B cell (primary cell): ENCODE data around the gene SHISA8. TPM values are rescaled to one million over a fixed set of nuclear protein-coding genes. Genes with fewer than 3 reads are reported as not detected.
"Not testable (repeated sequence)": the region's sequence is repeated elsewhere in the genome, so short reads cannot be mapped to it uniquely, and the experiment has no call there.

Experiments
- ATAC-seq: fragments of 200-7000 bp; cut with Tn5 transposase; one replicate; pipeline ENCODE4 v1.10.0; 2021; ENCODE audit warnings: low read depth, mild to moderate bottlenecking, moderate number of reproducible peaks, moderate library complexity
- CTCF ChIA-PET: fragments of 350-600 bp; sonication (Branson Sonifier 250); formaldehyde crosslinking; loops from one replicate; lab custom pipeline; 2021; ENCODE audit warnings: antibody characterized with exemption, inconsistent platforms; lab: Charles Lee
- POLR2A ChIA-PET: fragments of 350-600 bp; sonication (Branson Sonifier 250); formaldehyde crosslinking; loops from one replicate; lab custom pipeline; 2021; ENCODE audit warnings: antibody characterized with exemption; lab: Charles Lee
- DNase-seq: peaks from one replicate; pipeline ENCODE4 v3.0.0; 2013
- H2AFZ ChIP-seq: 2 replicates; pipeline ENCODE4 v1.6.1; 2012; ENCODE audit warnings: mild to moderate bottlenecking, low read depth, low read length; ENCODE audit not compliant: insufficient read depth, poor library complexity, severe bottlenecking
- H3K27ac ChIP-seq, 2 donors: 1 replicate in 1 of 2; 2 replicates in 1 of 2; pipeline ENCODE4 v1.5.1; 2012 to 2013; ENCODE audit warnings: low read length in 2 of 2, mild to moderate bottlenecking in 2 of 2, moderate library complexity in 1 of 2
- H3K27me3 ChIP-seq, 4 experiments: fragments of 200-600 bp in 1 of 4; sonication (generic) in 1 of 4; replicated peaks in 1 of 4; 1 replicate in 2 of 4; 2 replicates in 2 of 4; pipeline versions ENCODE4 v1.6.1 to v1.7.0; 2013 to 2016; ENCODE audit warnings: low read length in 3 of 4, mild to moderate bottlenecking in 2 of 4, mixed read lengths in 1 of 4, moderate library complexity in 1 of 4; ENCODE audit not compliant: insufficient read depth in 4 of 4, control insufficient read depth in 3 of 4; ENCODE audit errors: control extremely low read depth in 1 of 4
- H3K36me3 ChIP-seq, 2 experiments: replicated peaks in 1 of 2; 1 replicate in 1 of 2; 2 replicates in 1 of 2; pipeline versions ENCODE4 v1.6.1 to v1.7.1; 2013; ENCODE audit warnings: low read length in 1 of 2; ENCODE audit not compliant: insufficient read depth in 2 of 2, control insufficient read depth in 1 of 2; ENCODE audit errors: control extremely low read depth in 1 of 2, extremely low read depth in 1 of 2
- H3K4me1 ChIP-seq, 2 donors: fragments of 200-600 bp in 1 of 2; sonication (generic) in 1 of 2; 1 replicate in 1 of 2; 2 replicates in 1 of 2; pipeline versions ENCODE4 v1.5.1 to v1.6.1; 2013 to 2017; ENCODE audit warnings: low read length in 2 of 2; ENCODE audit not compliant: control insufficient read depth in 2 of 2, insufficient read depth in 2 of 2
- H3K4me2 ChIP-seq: replicated peaks from 2 replicates; pipeline ENCODE3; 2012; ENCODE audit warnings: mild to moderate bottlenecking, low read depth, low read length; ENCODE audit not compliant: poor library complexity, severe bottlenecking
- H3K4me3 ChIP-seq, 5 experiments: fragments of 200-600 bp in 1 of 5; sonication (generic) in 1 of 5; 1 replicate in 3 of 5; 2 replicates in 2 of 5; pipeline versions ENCODE4 v1.5.1 to v1.7.0; 2011 to 2016; ENCODE audit warnings: low read length in 4 of 5, mild to moderate bottlenecking in 4 of 5, low read depth in 2 of 5, control low read depth in 1 of 5, moderate library complexity in 1 of 5; ENCODE audit not compliant: insufficient read depth in 1 of 5; ENCODE audit errors: control extremely low read depth in 1 of 5, extremely low read depth in 1 of 5
- H3K79me2 ChIP-seq: fragments of 200-600 bp; sonication (generic); one replicate; pipeline ENCODE4 v1.6.0; 2016; ENCODE audit warnings: low read length; ENCODE audit not compliant: control insufficient read depth, insufficient read depth
- H3K9ac ChIP-seq: fragments of 200-600 bp; sonication (generic); 2 replicates; pipeline ENCODE4 v1.6.1; 2017; ENCODE audit warnings: mild to moderate bottlenecking, low read length, moderate library complexity
- H3K9me3 ChIP-seq, 3 donors: one replicate each; pipeline versions ENCODE4 v1.6.1 to v1.7.1; 2013; ENCODE audit warnings: low read length in 2 of 3; ENCODE audit not compliant: control insufficient read depth in 2 of 3, insufficient read depth in 1 of 3; ENCODE audit errors: control extremely low read depth in 1 of 3
- H4K20me1 ChIP-seq: 2 replicates; pipeline ENCODE4 v1.6.0; 2012; ENCODE audit warnings: mild to moderate bottlenecking, low read length; ENCODE audit not compliant: insufficient read depth, control insufficient read depth, poor library complexity, severe bottlenecking
- H3K27ac Mint-ChIP-seq: one replicate; pipeline ENCODE4 v1.8.0; 2021; ENCODE audit warnings: mixed read lengths
- H3K27me3 Mint-ChIP-seq: one replicate; pipeline ENCODE4 v1.8.0; 2021; ENCODE audit warnings: mixed read lengths
- H3K4me1 Mint-ChIP-seq: one replicate; pipeline ENCODE4 v1.8.0; 2021; ENCODE audit warnings: mixed read lengths
- H3K4me3 Mint-ChIP-seq: one replicate; pipeline ENCODE4 v1.8.0; 2021; ENCODE audit warnings: mixed read lengths
- H3K9me3 Mint-ChIP-seq: one replicate; pipeline ENCODE4 v1.8.0; 2022; ENCODE audit warnings: mixed read lengths; ENCODE audit not compliant: insufficient read depth
- EZH2 ChIP-seq: IDR thresholded peaks from 2 replicates; pipeline ENCODE4 v1.6.1; 2012; ENCODE audit warnings: borderline replicate concordance, low read depth, mild to moderate bottlenecking, moderate library complexity, low read length; ENCODE audit not compliant: insufficient read depth, poor library complexity, severe bottlenecking
- WGBS: methylation state at CpG from one replicate; pipeline ENCODE4 v1.1.5; 2013; ENCODE audit warnings: missing lambda C conversion rate; ENCODE audit not compliant: insufficient coverage; 5-methylcytosine and 5-hydroxymethylcytosine counted together
- intact Hi-C: fragments of 100-400 bp; cut with micrococcal nuclease; formaldehyde crosslinking; loops from one replicate; pipeline ENCODE4 v1.10.0; 2022
- polyA plus RNA-seq: library from polyadenylated mRNA; depleted of rRNA; stranded (reverse); fragments of >200 nt; gene quantifications from 2 replicates; pipeline ENCODE4 v1.2.3, GENCODE V29; 2012
- total RNA-seq, 2 donors: library from RNA; stranded (reverse); fragments of 120-200 nt in 1 of 2; gene quantifications; 1 replicate in 1 of 2; 2 replicates in 1 of 2; pipeline versions ENCODE4 v1.2.3 to v1.2.4, GENCODE V29; 2013 to 2022
- TF ChIP-seq, protein P1 (sequence below): fragments of 200-600 bp; IDR thresholded peaks from one replicate; pipeline ENCODE4 v1.8.0; 2022; ENCODE audit warnings: antibody characterized with exemption, mild to moderate bottlenecking

Gene SHISA8
- total and polyA plus RNA-seq, 2 donors (not counting 1 experiment from before 2014, with no cell fraction given) = 22.4 to 46.5 TPM

DNA sequence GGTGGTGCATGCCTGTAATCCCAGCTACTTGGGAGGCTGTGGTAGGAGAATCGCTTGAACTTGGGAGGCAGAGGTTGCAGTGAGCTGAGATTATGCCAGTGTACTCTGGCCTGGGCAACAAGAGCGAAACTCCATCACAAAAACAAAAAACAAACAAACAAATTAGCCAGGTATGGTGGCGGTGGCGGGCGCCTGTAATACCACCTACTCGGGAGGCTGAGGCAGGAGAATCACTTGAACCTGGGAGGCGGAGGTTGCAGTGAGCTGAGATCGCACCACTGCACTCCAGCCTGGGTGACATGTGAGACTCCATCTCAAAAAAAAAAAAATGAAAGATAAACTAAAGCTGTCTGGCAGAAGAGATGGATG lies 34.0 kb upstream of the SHISA8 start:
- H4K20me1 ChIP-seq, H3K9me3 ChIP-seq, H3K9me3 Mint-ChIP-seq, H3K27me3 Mint-ChIP-seq, H3K4me2 ChIP-seq, H2AFZ ChIP-seq, DNase-seq, ATAC-seq, H3K79me2 ChIP-seq, H3K9ac ChIP-seq, H3K36me3 ChIP-seq, H3K4me3 ChIP-seq, intact Hi-C loops, H3K27ac ChIP-seq: not testable (repeated sequence)
- WGBS = 90% methylated on average over 5 of the region's 8 CpGs
- H3K4me1 ChIP-seq = peaks cover 28 to 61% of the 10 kb centered on the region in 2 donors
- ChIA-PET POLR2A (interaction anchor here (1.0 to 1.7 kb wide), 2 partner anchors 8 to 27 kb away, joined by 4 to 11 read pairs; no protein-coding TSS in a partner anchor), CTCF (interaction anchor here (1.1 to 6.1 kb wide), 6 partner anchors 8 to 250 kb away, joined by 3 to 53 read pairs (median 4); partner anchors contain the start of genes MEI1 and NDUFA6)
- peak overlapping the region; percentile 77 for H3K27ac Mint-ChIP-seq
- H3K4me1 Mint-ChIP-seq = peaks cover 53% of the 10 kb centered on the region
- H3K4me3 Mint-ChIP-seq = peak overlapping the region; percentile 43
- peaks cover 0 to 10% (median 0%) of the 10 kb centered on the region in 4 experiments for H3K27me3 ChIP-seq

DNA sequence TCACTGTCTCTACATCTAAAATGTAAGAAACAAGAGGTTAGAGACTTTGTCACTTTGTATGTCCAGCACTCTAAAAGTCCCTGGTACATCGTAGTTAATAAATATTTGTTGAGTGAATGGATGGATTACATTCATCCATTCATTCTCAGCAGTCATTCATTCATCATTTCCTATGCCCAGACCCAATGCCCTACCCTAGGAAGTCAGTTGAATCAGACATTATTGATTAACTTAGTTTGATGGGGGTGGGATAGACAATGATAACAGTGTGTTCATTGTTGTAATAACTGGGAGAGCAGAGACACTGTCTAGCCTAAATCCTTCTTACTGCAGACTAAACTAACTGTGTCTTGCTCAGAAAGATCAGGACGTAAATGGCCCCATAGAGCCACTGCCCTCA lies 33.3 kb upstream of the SHISA8 start:
- Histone ChIP-seq H3K27me3 (peaks cover 0 to 10% (median 0%) of the 10 kb centered on the region in 4 experiments), H3K9me3 (no peaks in the 10 kb centered on the region), H2AFZ (no peak overlapping the region), H3K9ac (no peak overlapping the region), H3K4me2 (no peak overlapping the region), H4K20me1 (no peaks in the 10 kb centered on the region), H3K79me2 (no peaks in the 10 kb centered on the region), H3K4me1 (peaks cover 28 to 57% of the 10 kb centered on the region in 2 donors), H3K36me3 (no peaks in the 10 kb centered on the region), H3K27ac (no peak overlapping the region), H3K4me3 (no peak overlapping the region)
- no CpG with 5 or more reads among the region's 2 CpGs for WGBS
- Mint-ChIP-seq H3K4me3 (no peak overlapping the region), H3K27ac (no peak overlapping the region), H3K9me3 (no peaks in the 10 kb centered on the region), H3K4me1 (peaks cover 50% of the 10 kb centered on the region), H3K27me3 (no peaks in the 10 kb centered on the region)
- no peak for DNase-seq
- ChIA-PET CTCF (interaction anchor here (1.1 to 6.1 kb wide), 6 partner anchors 9 to 449 kb away, joined by 3 to 53 read pairs (median 4); partner anchors contain the start of genes MEI1 and TNFRSF13C), POLR2A (interaction anchor here (0.6 to 2.2 kb wide), 4 partner anchors 19 to 155 kb away, joined by 5 to 13 read pairs (median 7); partner anchors contain the start of gene SREBF2)
- intact Hi-C loops = no loop called here
- TF ChIP-seq, protein P1, sequence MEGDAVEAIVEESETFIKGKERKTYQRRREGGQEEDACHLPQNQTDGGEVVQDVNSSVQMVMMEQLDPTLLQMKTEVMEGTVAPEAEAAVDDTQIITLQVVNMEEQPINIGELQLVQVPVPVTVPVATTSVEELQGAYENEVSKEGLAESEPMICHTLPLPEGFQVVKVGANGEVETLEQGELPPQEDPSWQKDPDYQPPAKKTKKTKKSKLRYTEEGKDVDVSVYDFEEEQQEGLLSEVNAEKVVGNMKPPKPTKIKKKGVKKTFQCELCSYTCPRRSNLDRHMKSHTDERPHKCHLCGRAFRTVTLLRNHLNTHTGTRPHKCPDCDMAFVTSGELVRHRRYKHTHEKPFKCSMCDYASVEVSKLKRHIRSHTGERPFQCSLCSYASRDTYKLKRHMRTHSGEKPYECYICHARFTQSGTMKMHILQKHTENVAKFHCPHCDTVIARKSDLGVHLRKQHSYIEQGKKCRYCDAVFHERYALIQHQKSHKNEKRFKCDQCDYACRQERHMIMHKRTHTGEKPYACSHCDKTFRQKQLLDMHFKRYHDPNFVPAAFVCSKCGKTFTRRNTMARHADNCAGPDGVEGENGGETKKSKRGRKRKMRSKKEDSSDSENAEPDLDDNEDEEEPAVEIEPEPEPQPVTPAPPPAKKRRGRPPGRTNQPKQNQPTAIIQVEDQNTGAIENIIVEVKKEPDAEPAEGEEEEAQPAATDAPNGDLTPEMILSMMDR = no peak
- no peak for TF ChIP-seq EZH2
- ATAC-seq = no peak
